IPS-NIHi7 (cell line): ENCODE data around the gene ISCA2.

ENCODE experiments used
- DNase-seq: peaks from one replicate; pipeline ENCODE4 v3.0.0; 2012; ENCODE audit warnings: mixed read lengths; ENCODE audit errors: extremely low spot score

ISCA2 gene

GRCh38 chr14:74482571-74482970 is 11.0 kb upstream of the ISCA2 start:
- DNase-seq: no peak

GRCh38 chr14:74483321-74483720 is 10.2 kb upstream of the ISCA2 start:
- DNase-seq: no peak

- no peak for DNase-seq
Measured at GRCh38 chr14:74486164-74486563, 7.4 kb upstream of the ISCA2 start.

- no peak for DNase-seq
Measured at GRCh38 chr14:74488786-74489397, 4.7 kb upstream of the ISCA2 start.

GRCh38 chr14:74490486-74490885 is 3.1 kb upstream of the ISCA2 start:
- DNase-seq: no peak

GRCh38 chr14:74491956-74492775 is 1.4 kb upstream of the ISCA2 start:
- DNase-seq: no peak

- no peak for DNase-seq
Measured at GRCh38 chr14:74492776-74493342, 706 bp upstream of the ISCA2 start, which contains the start of gene NPC2. NPC2 (minus strand) TSS chr14:74493305; CDS start chr14:74493274, 31 bp downstream.

GRCh38 chr14:74495356-74495755 is 1.8 kb downstream of the ISCA2 start:
- DNase-seq: no peak

- peak; percentile 36 for DNase-seq
Measured at GRCh38 chr14:74500417-74501134, 7.0 kb downstream of the ISCA2 start.

GRCh38 chr14:74501135-74501614 is 7.6 kb downstream of the ISCA2 start:
- DNase-seq: peak; percentile 80

GRCh38 chr14:74501691-74502090 is 8.1 kb downstream of the ISCA2 start:
- DNase-seq: no peak

GRCh38 chr14:74502236-74503019 is 8.9 kb downstream of the ISCA2 start:
- no peak for DNase-seq

- DNase-seq: no peak
Measured at GRCh38 chr14:74503291-74503937, 9.8 kb downstream of the ISCA2 start.

- no peak for DNase-seq
Measured at GRCh38 chr14:74503938-74504335, 10.4 kb downstream of the ISCA2 start.

- DNase-seq: no peak
Measured at GRCh38 chr14:74504412-74504811, 10.8 kb downstream of the ISCA2 start.

GRCh38 chr14:74504874-74505720 is 11.5 kb downstream of the ISCA2 start:
- DNase-seq: no peak

GRCh38 chr14:74505831-74506230 is 12.3 kb downstream of the ISCA2 start:
- DNase-seq: no peak

- DNase-seq: no peak
Measured at GRCh38 chr14:74506411-74506851, 12.9 kb downstream of the ISCA2 start.

- no peak for DNase-seq
Measured at GRCh38 chr14:74507085-74507484, 13.5 kb downstream of the ISCA2 start.

GRCh38 chr14:74507840-74508239 is 14.3 kb downstream of the ISCA2 start:
- no peak for DNase-seq
